ENCODE results near the gene RSBN1L. TPM values are rescaled to one million over a fixed set of nuclear protein-coding genes. Genes with fewer than 3 reads are reported as not detected.
"Not testable (repeated sequence)": the region's sequence is repeated elsewhere in the genome, so short reads cannot be mapped to it uniquely, and the experiment has no call there.

The RSBN1L gene
- total RNA-seq, 4 donors from 2014 or later, result 30.6 to 43.9 (median 36.9) TPM

GRCh38 chr7:77710067-77710466 lies 13.8 kb downstream of the RSBN1L start:
- TF ChIP-seq CTCF (IDR thresholded peaks at IDR 0.05), result no peak
- no peaks in the 10 kb centered on the region for H3K27me3 ChIP-seq
- H3K4me1 ChIP-seq, result peaks cover 0 to 13% of the 10 kb centered on the region in 2 donors
- intact Hi-C loops (cut with DNase I), result no loop called here
- no peak overlapping the region for H3K27ac ChIP-seq
- WGBS, 2 donors, result 96 to 98% methylated on average over 3 of the region's 3 CpGs
- no peak overlapping the region for H3K4me3 ChIP-seq (replicated peaks in 1 of 3)
- H3K36me3 ChIP-seq, result no peaks in the 10 kb centered on the region
- no peak for DNase-seq
- H3K9me3 ChIP-seq, result no peaks in the 10 kb centered on the region

- H3K27ac ChIP-seq, result no peak overlapping the region
- 93 to 97% methylated on average over 3 of the region's 3 CpGs for WGBS, 2 donors
- no peaks in the 10 kb centered on the region for H3K27me3 ChIP-seq
- H3K9me3 ChIP-seq, result no peaks in the 10 kb centered on the region
- peaks cover 0 to 13% of the 10 kb centered on the region in 2 donors for H3K4me1 ChIP-seq
- H3K36me3 ChIP-seq, result no peaks in the 10 kb centered on the region
- TF ChIP-seq CTCF (IDR thresholded peaks at IDR 0.05) (no peak), POLR2A (IDR thresholded peaks at IDR 0.05) (no peak)
- DNase-seq, result no peak
- intact Hi-C loops (cut with DNase I), result no loop called here
- H3K4me3 ChIP-seq (replicated peaks in 1 of 3), result no peak overlapping the region
Measured at GRCh38 chr7:77710861-77711260, 14.6 kb downstream of the RSBN1L start.

GRCh38 chr7:77714195-77714594 lies 17.9 kb downstream of the RSBN1L start:
- no peak overlapping the region for H3K4me3 ChIP-seq (replicated peaks in 1 of 3)
- no peak overlapping the region for H3K27ac ChIP-seq
- TF ChIP-seq CTCF (IDR thresholded peaks at IDR 0.05), result no peak
- TF ChIP-seq POLR2A (IDR thresholded peaks at IDR 0.05), result no peak
- peaks cover 5% of the 10 kb centered on the region in 2 donors for H3K4me1 ChIP-seq
- no peaks in the 10 kb centered on the region for H3K36me3 ChIP-seq
- H3K9me3 ChIP-seq, result no peaks in the 10 kb centered on the region
- DNase-seq, result no peak
- WGBS, 2 donors, result 89 to 93% methylated on average over 2 of the region's 2 CpGs
- no peaks in the 10 kb centered on the region for H3K27me3 ChIP-seq
- intact Hi-C loops (cut with DNase I), result no loop called here

GRCh38 chr7:77714931-77715330 lies 18.7 kb downstream of the RSBN1L start:
- H3K4me3 ChIP-seq (replicated peaks in 1 of 3); H3K36me3 ChIP-seq; H3K27me3 ChIP-seq; H3K4me1 ChIP-seq; DNase-seq; intact Hi-C loops (cut with DNase I); H3K9me3 ChIP-seq; H3K27ac ChIP-seq: not testable (repeated sequence)

- H3K36me3 ChIP-seq, result no peaks in the 10 kb centered on the region
- intact Hi-C loops (cut with DNase I), result no loop called here
- peaks cover 5 to 13% of the 10 kb centered on the region in 2 donors for H3K4me1 ChIP-seq
- WGBS, 2 donors, result 97 to 98% methylated on average over 3 of the region's 3 CpGs
- no peaks in the 10 kb centered on the region for H3K27me3 ChIP-seq
- H3K27ac ChIP-seq, result no peak overlapping the region
- no peak overlapping the region for H3K4me3 ChIP-seq (replicated peaks in 1 of 3)
- H3K9me3 ChIP-seq, result no peaks in the 10 kb centered on the region
- no peak for DNase-seq
- no peak for TF ChIP-seq POLR2A (IDR thresholded peaks at IDR 0.05)
- TF ChIP-seq CTCF (IDR thresholded peaks at IDR 0.05), result no peak
Measured at GRCh38 chr7:77716804-77717203, 20.5 kb downstream of the RSBN1L start.

GRCh38 chr7:77717566-77717965 lies 21.3 kb downstream of the RSBN1L start:
- intact Hi-C loops (cut with DNase I); H3K36me3 ChIP-seq; H3K27me3 ChIP-seq; H3K4me3 ChIP-seq (replicated peaks in 1 of 3); H3K9me3 ChIP-seq; DNase-seq; H3K27ac ChIP-seq: not testable (repeated sequence)
- peaks cover 5 to 13% of the 10 kb centered on the region in 2 donors for H3K4me1 ChIP-seq
- 93 to 99% methylated on average over 5 of the region's 5 CpGs for WGBS, 2 donors

All from thyroid gland (tissue), 4 donors.